Inflammatory macrophage treated with lipopolysaccharide for 4 hours (primary cell): ENCODE data around the gene YRDC.
A peak's percentile ranks its signal among the peaks of the same experiment; 100 is the strongest.

Experiments used
- DNase-seq: peaks from one replicate; pipeline ENCODE4 v3.0.0-alpha.2; 2020

The YRDC gene

GRCh38 chr1:37765916-37766664 lies 41.9 kb downstream of the YRDC start:
- no peak for DNase-seq

DNA sequence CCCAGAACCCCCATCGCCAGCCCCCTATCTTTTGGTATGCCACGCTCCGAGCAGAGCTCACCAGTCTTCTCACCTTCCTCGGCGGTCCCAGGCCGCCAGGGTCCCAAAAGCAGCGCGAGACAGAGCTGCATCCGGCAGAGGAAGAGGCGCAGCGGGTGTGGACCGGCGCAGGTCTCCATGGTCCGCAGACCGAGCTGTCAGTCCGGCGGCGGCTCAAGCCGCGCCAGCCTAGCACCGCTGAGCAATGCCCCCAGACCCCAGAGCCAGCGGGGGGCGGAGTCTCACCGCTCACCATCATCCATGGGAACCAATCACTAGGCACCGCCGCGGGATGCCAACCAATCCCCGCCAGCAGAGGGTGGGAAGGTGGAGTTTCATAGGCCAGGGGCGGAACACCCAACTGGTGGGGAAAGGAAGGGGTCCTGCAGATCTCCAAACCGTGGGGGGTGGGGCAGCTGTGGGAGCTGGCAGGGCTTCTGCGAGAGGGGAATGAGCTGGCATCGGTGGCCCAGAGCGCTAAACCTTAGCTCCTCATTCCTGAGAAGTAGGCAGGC lies 43.0 kb downstream of the YRDC start, which contains the start of gene EPHA10:
Gene EPHA10 (minus strand): TSS at position 233 of the 554 bp plus-strand sequence. CDS start 54 bp downstream, at position 179.
- DNase-seq: no peak

DNA sequence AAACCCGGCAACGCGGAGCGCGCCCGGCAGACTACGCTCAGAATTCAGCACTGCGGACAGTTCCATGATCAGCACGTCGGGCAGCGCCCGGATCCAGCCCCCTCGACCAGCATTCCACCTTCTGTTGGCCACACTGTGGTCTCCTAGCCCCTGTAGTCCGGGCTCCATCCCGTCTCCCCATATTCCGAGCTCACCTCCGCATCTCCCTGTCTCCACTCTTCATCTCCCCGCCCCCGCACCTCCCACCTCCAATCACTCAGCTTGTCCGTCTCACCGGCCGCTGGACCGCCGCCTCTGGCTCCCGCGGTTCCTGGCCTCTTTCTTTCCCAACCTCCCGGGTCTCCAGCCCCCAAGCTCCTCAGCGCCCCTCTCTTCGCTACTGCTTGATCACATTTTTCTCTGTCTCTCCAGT lies 43.6 kb downstream of the YRDC start:
- DNase-seq: no peak

DNA sequence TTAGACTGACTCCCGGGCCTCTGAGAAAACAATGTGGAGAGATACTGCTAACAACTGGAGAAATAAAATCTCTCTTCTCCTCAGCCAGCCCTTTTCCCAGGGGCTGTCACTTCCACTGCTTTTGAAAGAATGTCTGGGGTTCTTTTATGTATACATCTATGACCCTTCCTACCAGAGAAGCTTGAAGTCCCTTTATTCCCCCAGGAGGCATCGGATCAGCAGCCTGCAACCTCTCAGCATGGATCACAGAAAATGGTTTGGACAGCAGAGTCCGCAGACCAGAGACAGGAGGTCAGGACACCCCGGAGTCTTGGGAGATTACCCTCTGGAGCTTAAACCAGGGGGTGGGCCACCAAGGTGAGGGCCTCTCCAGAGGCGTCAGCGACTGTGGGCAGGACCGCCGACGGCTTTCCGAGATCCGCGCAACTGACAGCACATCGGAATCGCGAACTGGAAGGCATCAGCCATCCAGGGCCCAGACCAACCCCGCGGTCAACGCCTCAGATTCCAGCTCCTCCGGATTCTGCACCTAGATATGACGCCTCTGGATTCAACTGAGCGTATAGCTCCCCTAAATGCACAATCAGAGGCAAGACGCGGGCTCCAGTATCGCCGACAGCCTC lies 44.1 kb downstream of the YRDC start:
- no peak for DNase-seq

DNA sequence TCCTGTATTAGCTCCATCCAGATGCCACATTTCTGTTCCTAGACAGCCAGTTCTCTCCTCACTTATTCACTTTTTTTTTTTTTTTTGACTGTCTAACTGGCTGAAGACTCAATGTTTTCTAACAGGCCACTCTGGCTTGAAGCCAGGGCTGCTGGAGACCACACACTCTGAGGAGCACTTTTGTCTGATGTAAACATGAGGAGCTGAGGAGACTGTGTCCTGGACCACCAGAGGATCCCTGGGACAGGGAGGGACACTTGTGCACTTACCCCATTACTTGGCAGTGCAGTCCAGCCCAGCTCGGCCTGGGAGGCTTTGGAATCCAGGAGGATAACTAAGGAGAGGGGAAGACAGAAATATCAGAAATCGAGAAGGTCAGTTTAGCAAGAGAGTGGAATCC lies 45.5 kb downstream of the YRDC start:
- no peak for DNase-seq

DNA sequence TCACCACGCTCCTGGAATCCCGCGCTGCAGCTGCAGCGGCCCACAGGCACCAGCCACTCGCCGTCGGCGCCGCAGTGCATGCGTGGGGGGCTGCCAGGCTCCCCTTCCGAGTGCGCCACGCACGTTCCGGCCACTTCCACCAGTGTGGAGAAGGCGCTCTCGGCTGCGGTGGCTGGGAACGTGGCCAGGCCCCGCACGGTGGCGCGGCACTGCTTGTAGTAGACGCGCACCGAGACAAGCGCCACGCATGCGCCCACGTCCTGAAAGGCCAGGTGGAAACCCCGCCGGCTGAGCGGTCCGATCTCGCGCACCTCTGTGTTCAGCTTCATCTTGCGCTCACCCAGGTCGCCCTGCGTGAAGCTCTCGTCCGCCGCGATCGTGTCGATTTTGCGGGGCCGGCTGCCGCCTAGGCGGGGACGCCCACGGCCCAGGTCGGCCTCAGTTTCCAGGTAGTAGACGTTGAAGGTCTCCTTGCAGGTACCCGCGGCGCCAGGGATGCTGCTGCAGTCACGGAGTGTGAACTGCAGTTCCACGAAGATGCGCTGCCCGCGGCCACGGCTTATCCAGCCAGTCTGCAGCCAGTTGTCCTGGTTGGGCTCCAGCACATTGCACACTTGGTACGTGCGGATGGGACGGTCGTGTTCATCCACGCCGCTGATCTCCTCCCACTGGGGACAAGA lies 46.5 kb downstream of the YRDC start:
- no peak for DNase-seq

DNA sequence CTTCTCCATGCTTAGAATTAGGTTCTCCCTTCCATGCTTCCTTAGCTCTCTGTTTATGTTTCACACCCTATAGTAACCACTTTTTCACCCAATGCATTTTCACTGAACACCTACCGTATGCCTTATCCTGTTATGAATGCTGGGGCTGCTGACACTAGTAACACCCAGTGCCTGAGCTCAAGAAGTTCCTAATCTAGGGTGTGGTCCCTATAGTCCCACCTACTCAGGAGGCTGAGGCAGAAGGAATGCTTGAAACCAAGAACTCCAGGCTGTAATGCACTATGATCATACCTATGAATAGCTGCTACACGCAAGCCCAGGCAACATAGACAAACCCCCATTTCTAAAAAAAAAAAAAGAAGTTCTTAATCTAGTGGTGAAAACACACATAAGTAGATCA lies 48.6 kb downstream of the YRDC start:
- no peak for DNase-seq

- peak; percentile 22 for DNase-seq
These were observed 52.0 kb downstream of the YRDC start for GRCh38 chr1:37755951-37756560.

GRCh38 chr1:37755290-37755689 lies 52.7 kb downstream of the YRDC start:
- no peak for DNase-seq

DNA sequence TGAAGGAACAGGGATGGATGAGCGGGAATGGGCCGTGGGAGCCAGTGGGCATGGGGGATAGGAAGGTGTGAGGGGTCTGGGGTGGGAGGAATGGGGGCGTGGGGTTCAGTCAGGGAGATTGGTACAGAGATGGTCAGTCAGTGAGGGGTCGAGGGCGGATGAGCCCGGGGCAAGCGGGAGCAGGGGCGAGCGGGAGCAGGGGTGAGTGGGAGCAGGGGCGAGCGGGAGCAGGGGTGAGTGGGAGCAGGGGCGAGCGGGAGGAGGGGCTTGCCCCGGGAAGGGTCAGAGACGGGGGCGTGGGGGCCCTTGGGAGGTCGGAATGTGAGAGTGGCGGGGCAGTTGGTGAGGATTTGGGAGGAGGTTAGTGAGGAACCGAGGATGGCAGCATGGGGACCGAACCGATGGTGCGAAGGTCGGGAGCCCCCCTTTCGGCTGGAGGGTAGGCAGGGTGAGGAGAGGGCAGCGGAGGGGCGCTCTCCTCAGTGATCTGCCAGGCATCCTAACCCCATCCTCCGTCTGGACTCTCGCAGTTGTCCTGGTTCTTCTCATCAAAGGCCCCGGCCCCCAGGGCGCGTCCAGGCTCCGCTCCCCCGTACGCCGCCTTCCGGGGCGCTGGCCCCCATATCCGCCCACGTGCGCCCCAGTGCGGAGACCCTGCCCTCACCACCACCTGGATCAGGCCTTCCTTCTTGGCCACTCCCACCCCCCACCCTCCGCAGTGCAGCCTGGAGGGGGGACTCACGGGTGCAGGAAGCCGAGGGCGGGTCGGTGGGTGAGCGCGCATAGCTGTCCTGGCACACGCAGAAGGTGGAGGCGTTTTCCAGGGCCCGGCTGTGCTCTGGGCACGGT lies 54.3 kb downstream of the YRDC start:
- no peak for DNase-seq
